ENCODE measurements around the gene PACSIN2.

DNA sequence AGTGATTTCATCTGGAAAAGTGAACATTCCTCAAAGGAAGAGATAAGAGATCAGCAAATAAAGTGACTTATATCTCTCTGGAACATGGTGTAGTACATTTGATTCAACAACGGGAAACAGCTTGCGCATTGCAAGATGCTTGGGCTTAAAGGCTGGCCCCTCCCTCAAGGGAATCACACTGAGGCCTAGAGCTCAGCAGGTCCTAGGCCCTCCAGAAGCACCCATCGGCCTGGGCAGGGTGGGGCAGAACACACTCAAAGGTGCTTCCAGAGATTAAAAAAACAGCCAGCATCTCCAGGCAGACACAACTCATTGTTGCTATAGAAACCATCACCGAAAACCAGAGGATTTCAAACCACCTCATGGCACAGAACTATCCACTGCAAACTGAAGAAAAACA is 88.8 kb downstream of the PACSIN2 start:
- TF ChIP-seq, protein P1, sequence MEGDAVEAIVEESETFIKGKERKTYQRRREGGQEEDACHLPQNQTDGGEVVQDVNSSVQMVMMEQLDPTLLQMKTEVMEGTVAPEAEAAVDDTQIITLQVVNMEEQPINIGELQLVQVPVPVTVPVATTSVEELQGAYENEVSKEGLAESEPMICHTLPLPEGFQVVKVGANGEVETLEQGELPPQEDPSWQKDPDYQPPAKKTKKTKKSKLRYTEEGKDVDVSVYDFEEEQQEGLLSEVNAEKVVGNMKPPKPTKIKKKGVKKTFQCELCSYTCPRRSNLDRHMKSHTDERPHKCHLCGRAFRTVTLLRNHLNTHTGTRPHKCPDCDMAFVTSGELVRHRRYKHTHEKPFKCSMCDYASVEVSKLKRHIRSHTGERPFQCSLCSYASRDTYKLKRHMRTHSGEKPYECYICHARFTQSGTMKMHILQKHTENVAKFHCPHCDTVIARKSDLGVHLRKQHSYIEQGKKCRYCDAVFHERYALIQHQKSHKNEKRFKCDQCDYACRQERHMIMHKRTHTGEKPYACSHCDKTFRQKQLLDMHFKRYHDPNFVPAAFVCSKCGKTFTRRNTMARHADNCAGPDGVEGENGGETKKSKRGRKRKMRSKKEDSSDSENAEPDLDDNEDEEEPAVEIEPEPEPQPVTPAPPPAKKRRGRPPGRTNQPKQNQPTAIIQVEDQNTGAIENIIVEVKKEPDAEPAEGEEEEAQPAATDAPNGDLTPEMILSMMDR (IDR thresholded peaks at IDR 0.05), result no peak
- no peak for TF ChIP-seq POLR2A (IDR thresholded peaks at IDR 0.05)

Measured in sigmoid colon (tissue), 3 donors.